ENCODE data around the gene ZNFX1. TPM values are rescaled to one million over a fixed set of nuclear protein-coding genes. Genes with fewer than 3 reads are reported as not detected.

Gene ZNFX1
- total and polyA plus RNA-seq, 4 donors: 10.4 to 59.4 (median 35.5) TPM

DNA sequence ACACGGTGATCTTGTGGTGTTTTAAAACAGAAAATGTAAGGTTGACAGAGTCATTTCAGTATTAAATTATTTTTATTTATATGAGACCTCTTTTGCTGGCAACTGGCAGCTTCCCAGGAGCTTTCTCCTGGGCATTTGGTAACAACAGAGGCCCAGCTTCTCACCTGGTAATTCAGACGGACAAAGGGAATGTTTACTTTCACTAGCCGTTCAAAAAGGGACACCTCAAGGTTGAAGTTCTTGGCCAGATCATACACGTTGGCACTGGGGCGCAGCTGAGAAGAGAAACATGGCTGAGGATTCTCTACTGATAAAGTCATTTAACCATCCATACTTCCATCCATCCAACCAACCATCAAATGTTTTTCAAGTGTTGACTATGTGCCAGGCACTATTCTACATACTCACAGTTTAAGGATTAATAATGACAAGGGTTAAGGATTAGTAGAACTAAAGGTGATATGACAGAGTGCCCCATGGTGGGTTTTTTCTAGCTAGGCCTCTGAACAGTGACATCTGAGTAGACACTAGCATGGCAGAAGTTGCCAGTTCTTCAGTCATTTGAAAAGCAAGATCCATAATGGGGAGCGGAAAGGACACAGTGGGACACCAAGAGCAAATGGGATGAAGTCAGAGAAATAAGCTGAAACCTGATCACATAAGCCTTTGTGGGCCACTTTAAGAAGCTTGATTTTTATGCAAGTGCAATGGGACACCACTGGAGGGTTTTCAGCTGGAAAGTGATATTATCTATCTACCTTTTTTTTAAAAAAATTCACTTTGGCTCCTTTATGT, 25.1 kb downstream of the ZNFX1 start:
- no peaks in the 10 kb centered on the region for H3K9me3 ChIP-seq (ENCODE audit: control insufficient read depth, low read length)
- DNase-seq: no peak
- WGBS, 2 donors: 76 to 77% methylated on average over 6 of the region's 6 CpGs
- no peaks in the 10 kb centered on the region for H3K4me1 ChIP-seq (ENCODE audit: control insufficient read depth in 1 of 2, insufficient read depth in 2 of 2, low read length in 2 of 2)
- intact Hi-C loops (cut with DNase I): no loop called here
- peaks cover 8 to 30% of the 10 kb centered on the region in 2 donors for H3K36me3 ChIP-seq (ENCODE audit: control insufficient read depth in 1 of 2, insufficient read depth in 2 of 2, low read length in 1 of 2)
- ATAC-seq (ENCODE audit: low FRiP score): no peak
- no peaks in the 10 kb centered on the region for H3K27me3 ChIP-seq (ENCODE audit: control insufficient read depth in 1 of 2, insufficient read depth in 2 of 2, low read length in 1 of 2)
- no peak overlapping the region for H3K4me3 ChIP-seq (ENCODE audit: low read length in 2 of 2)
- H3K27ac ChIP-seq (ENCODE audit: low read depth in 1 of 2, low read length in 2 of 2): no peak overlapping the region

GRCh38 chr20:49248879-49249665, 28.8 kb downstream of the ZNFX1 start:
- H3K27ac ChIP-seq (ENCODE audit: low read depth in 1 of 2, low read length in 2 of 2): no peak overlapping the region
- no peaks in the 10 kb centered on the region for H3K27me3 ChIP-seq (ENCODE audit: control insufficient read depth in 1 of 2, insufficient read depth in 2 of 2, low read length in 1 of 2)
- intact Hi-C loops (cut with DNase I): no loop called here
- ATAC-seq (ENCODE audit: low FRiP score): no peak
- 82 to 84% methylated on average over 18 of the region's 18 CpGs for WGBS, 2 donors
- no peaks in the 10 kb centered on the region for H3K4me1 ChIP-seq (ENCODE audit: control insufficient read depth in 1 of 2, insufficient read depth in 2 of 2, low read length in 2 of 2)
- H3K4me3 ChIP-seq (ENCODE audit: low read length in 2 of 2): no peak overlapping the region
- H3K9me3 ChIP-seq (ENCODE audit: control insufficient read depth, low read length): no peaks in the 10 kb centered on the region
- no peak for DNase-seq
- peaks cover 4 to 25% of the 10 kb centered on the region in 2 donors for H3K36me3 ChIP-seq (ENCODE audit: control insufficient read depth in 1 of 2, insufficient read depth in 2 of 2, low read length in 1 of 2)

DNA sequence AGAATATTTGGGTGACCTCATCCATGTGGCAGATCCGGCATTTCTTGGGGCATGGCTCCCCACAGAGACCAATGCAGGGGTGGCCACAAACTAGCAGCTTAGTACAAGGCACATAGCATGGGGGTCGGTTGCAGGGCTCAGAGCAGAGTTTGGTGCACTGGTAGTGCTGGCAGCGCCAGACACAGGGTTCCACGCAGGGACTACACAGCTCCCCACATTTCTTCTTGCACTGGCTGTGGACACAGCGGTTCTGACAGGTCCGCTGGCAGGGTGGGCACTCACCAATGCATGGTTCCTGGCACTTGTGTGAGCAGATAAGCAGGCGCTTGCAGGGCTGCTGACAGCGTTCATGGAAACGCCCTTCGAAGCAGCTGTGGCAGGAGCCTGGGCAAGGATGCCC, 29.6 kb downstream of the ZNFX1 start:
- H3K9me3 ChIP-seq (ENCODE audit: control insufficient read depth, low read length): no peaks in the 10 kb centered on the region
- intact Hi-C loops (cut with DNase I): no loop called here
- WGBS, 2 donors: 84 to 86% methylated on average over 10 of the region's 10 CpGs
- H3K27ac ChIP-seq (ENCODE audit: low read depth in 1 of 2, low read length in 2 of 2): no peak overlapping the region
- H3K4me3 ChIP-seq (ENCODE audit: low read length in 2 of 2): no peak overlapping the region
- no peak for ATAC-seq (ENCODE audit: low FRiP score)
- no peaks in the 10 kb centered on the region for H3K27me3 ChIP-seq (ENCODE audit: control insufficient read depth in 1 of 2, insufficient read depth in 2 of 2, low read length in 1 of 2)
- DNase-seq: no peak
- H3K36me3 ChIP-seq (ENCODE audit: control insufficient read depth in 1 of 2, insufficient read depth in 2 of 2, low read length in 1 of 2): peaks cover 4 to 22% of the 10 kb centered on the region in 2 donors
- H3K4me1 ChIP-seq (ENCODE audit: control insufficient read depth in 1 of 2, insufficient read depth in 2 of 2, low read length in 2 of 2): no peaks in the 10 kb centered on the region

DNA sequence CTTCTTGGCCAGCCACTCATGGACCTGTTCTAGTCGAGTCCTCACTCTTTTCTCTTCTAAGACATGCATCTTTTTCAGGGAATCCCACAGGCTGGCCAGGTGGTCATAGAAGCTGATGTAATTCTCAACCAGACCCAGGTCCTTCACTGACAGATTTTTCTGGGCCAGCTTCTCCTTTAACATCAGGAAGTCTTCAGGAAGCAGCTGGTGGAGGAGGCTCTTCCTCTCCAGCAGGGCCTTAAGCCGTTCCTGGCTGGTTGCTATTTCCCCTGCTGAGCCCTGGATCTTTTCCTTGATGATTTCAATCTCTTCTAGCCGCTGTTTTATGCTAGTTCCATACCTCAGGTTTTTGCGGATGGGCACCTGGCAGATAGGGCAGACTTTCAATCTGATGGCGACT, 30.1 kb downstream of the ZNFX1 start:
- H3K4me3 ChIP-seq (ENCODE audit: low read length in 2 of 2): no peak overlapping the region
- ATAC-seq (ENCODE audit: low FRiP score): no peak
- H3K36me3 ChIP-seq (ENCODE audit: control insufficient read depth in 1 of 2, insufficient read depth in 2 of 2, low read length in 1 of 2): peaks cover 4 to 20% of the 10 kb centered on the region in 2 donors
- no peak overlapping the region for H3K27ac ChIP-seq (ENCODE audit: low read depth in 1 of 2, low read length in 2 of 2)
- 77% methylated on average over 5 of the region's 5 CpGs for WGBS, 2 donors
- no peak for DNase-seq
- no peaks in the 10 kb centered on the region for H3K9me3 ChIP-seq (ENCODE audit: control insufficient read depth, low read length)
- intact Hi-C loops (cut with DNase I): no loop called here
- no peaks in the 10 kb centered on the region for H3K4me1 ChIP-seq (ENCODE audit: control insufficient read depth in 1 of 2, insufficient read depth in 2 of 2, low read length in 2 of 2)
- H3K27me3 ChIP-seq (ENCODE audit: control insufficient read depth in 1 of 2, insufficient read depth in 2 of 2, low read length in 1 of 2): no peaks in the 10 kb centered on the region

- no peak overlapping the region for H3K4me3 ChIP-seq (ENCODE audit: low read length in 2 of 2)
- peaks cover 4 to 21% of the 10 kb centered on the region in 2 donors for H3K36me3 ChIP-seq (ENCODE audit: control insufficient read depth in 1 of 2, insufficient read depth in 2 of 2, low read length in 1 of 2)
Observed at GRCh38 chr20:49247169-49247723, 30.6 kb downstream of the ZNFX1 start.

GRCh38 chr20:49245921-49246740, 31.7 kb downstream of the ZNFX1 start:
- intact Hi-C loops (cut with DNase I): no loop called here
- H3K9me3 ChIP-seq (ENCODE audit: control insufficient read depth, low read length): no peaks in the 10 kb centered on the region
- DNase-seq (no peak), ATAC-seq (ENCODE audit: low FRiP score) (peak; percentile 61)
- 12 to 19% methylated on average over 3 of the region's 3 CpGs for WGBS, 2 donors
- H3K4me1 ChIP-seq (ENCODE audit: control insufficient read depth in 1 of 2, insufficient read depth in 2 of 2, low read length in 2 of 2): no peaks in the 10 kb centered on the region
- no peak overlapping the region for H3K4me3 ChIP-seq (ENCODE audit: low read length in 2 of 2)
- peaks cover 4 to 18% of the 10 kb centered on the region in 2 donors for H3K36me3 ChIP-seq (ENCODE audit: control insufficient read depth in 1 of 2, insufficient read depth in 2 of 2, low read length in 1 of 2)
- peak overlapping the region in 1 of 2 donors; percentile 65 for H3K27ac ChIP-seq (ENCODE audit: low read depth in 1 of 2, low read length in 2 of 2)
- H3K27me3 ChIP-seq (ENCODE audit: control insufficient read depth in 1 of 2, insufficient read depth in 2 of 2, low read length in 1 of 2): no peaks in the 10 kb centered on the region

More at GRCh38 chr20:49247169-49247723, 30.6 kb downstream of the ZNFX1 start:
- Histone ChIP-seq H3K9me3 (ENCODE audit: control insufficient read depth, low read length) (no peaks in the 10 kb centered on the region), H3K27me3 (ENCODE audit: control insufficient read depth in 1 of 2, insufficient read depth in 2 of 2, low read length in 1 of 2) (no peaks in the 10 kb centered on the region), H3K27ac (ENCODE audit: low read depth in 1 of 2, low read length in 2 of 2) (no peak overlapping the region), H3K4me1 (ENCODE audit: control insufficient read depth in 1 of 2, insufficient read depth in 2 of 2, low read length in 2 of 2) (no peaks in the 10 kb centered on the region)
- ATAC-seq (ENCODE audit: low FRiP score) (no peak), DNase-seq (no peak)
- intact Hi-C loops (cut with DNase I): no loop called here
- 91 to 93% methylated on average over 8 of the region's 8 CpGs for WGBS, 2 donors

- Histone ChIP-seq H3K27me3 (ENCODE audit: control insufficient read depth in 1 of 2, insufficient read depth in 2 of 2, low read length in 1 of 2) (no peaks in the 10 kb centered on the region), H3K4me1 (ENCODE audit: control insufficient read depth in 1 of 2, insufficient read depth in 2 of 2, low read length in 2 of 2) (no peaks in the 10 kb centered on the region), H3K4me3 (ENCODE audit: low read length in 2 of 2) (no peak overlapping the region), H3K27ac (ENCODE audit: low read depth in 1 of 2, low read length in 2 of 2) (no peak overlapping the region), H3K36me3 (ENCODE audit: control insufficient read depth in 1 of 2, insufficient read depth in 2 of 2, low read length in 1 of 2) (peaks cover 3 to 17% of the 10 kb centered on the region in 2 donors), H3K9me3 (ENCODE audit: control insufficient read depth, low read length) (no peaks in the 10 kb centered on the region)
- ATAC-seq (ENCODE audit: low FRiP score) (no peak), DNase-seq (peak in 1 of 2 donors; percentile 22)
- WGBS, 2 donors: 90 to 91% methylated on average over 4 of the region's 4 CpGs
- intact Hi-C loops (cut with DNase I): no loop called here
Observed at GRCh38 chr20:49237531-49237930, 40.3 kb downstream of the ZNFX1 start.

- DNase-seq (peak in 1 of 2 donors; percentile 62), ATAC-seq (ENCODE audit: low FRiP score) (no peak)
- Histone ChIP-seq H3K27me3 (ENCODE audit: control insufficient read depth in 1 of 2, insufficient read depth in 2 of 2, low read length in 1 of 2) (no peaks in the 10 kb centered on the region), H3K36me3 (ENCODE audit: control insufficient read depth in 1 of 2, insufficient read depth in 2 of 2, low read length in 1 of 2) (peaks cover 3 to 13% of the 10 kb centered on the region in 2 donors), H3K27ac (ENCODE audit: low read depth in 1 of 2, low read length in 2 of 2) (no peak overlapping the region), H3K9me3 (ENCODE audit: control insufficient read depth, low read length) (no peaks in the 10 kb centered on the region), H3K4me1 (ENCODE audit: control insufficient read depth in 1 of 2, insufficient read depth in 2 of 2, low read length in 2 of 2) (no peaks in the 10 kb centered on the region), H3K4me3 (ENCODE audit: low read length in 2 of 2) (no peak overlapping the region)
- intact Hi-C loops (cut with DNase I): no loop called here
- 84 to 88% methylated on average over 9 of the region's 9 CpGs for WGBS, 2 donors
Observed at GRCh38 chr20:49236301-49236700, 41.6 kb downstream of the ZNFX1 start.

All from aorta (tissue), 5 donors.